Measurements from ENCODE around the gene LRRC28. TPM values are rescaled to one million over a fixed set of nuclear protein-coding genes. Genes with fewer than 3 reads are reported as not detected.

The LRRC28 gene
- total and polyA plus RNA-seq, 10 of the 15 experiments (the other 5 are each of a cell fraction or from before 2014, with no cell fraction given) = 21.3 to 54.9 (median 27.7) TPM

DNA sequence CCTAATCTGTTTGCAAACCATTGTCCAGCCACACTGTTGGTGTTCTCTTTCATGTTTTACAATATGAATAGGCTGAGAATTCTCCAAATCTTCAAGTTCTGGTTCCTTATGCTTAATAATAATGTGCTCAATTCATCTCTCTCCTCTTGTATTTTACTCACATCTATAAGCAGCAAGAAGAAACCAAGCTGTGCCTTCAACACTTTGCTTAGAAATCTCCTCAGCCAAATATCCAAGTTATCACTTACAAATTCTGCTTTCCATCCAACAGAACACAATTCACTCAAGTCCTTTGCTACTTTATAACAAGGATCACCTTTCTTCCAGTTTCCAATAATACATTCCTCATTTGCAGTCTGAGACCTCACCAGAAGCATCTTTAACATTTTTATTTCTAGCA lies 117.5 kb downstream of the LRRC28 start:
- ChIA-PET POLR2A (no interaction called here), SMC1A (ENCODE audit: uncharacterized antibody, unreplicated experiment) (interaction anchor here (1.8 to 2.0 kb wide), 2 partner anchors 81 to 96 kb away, joined by 4 to 9 read pairs; no protein-coding TSS in a partner anchor), RAD21 (ENCODE audit: unreplicated experiment) (interaction anchor here (4.9 kb wide), 1 partner anchor 335 kb away, joined by 33 read pairs; no protein-coding TSS in a partner anchor), CTCF (interaction anchor here (2.0 kb wide), 1 partner anchor 81 kb away, joined by 5 read pairs; no protein-coding TSS in a partner anchor)
- H3K9ac ChIP-seq (ENCODE audit: control insufficient read depth, insufficient read depth, low read length) = no peak overlapping the region
- no peaks in the 10 kb centered on the region; a peak in 1 of 4 replicates for H3K36me3 ChIP-seq (ENCODE audit: control insufficient read depth in 2 of 2, insufficient read depth in 2 of 2, low read length in 1 of 2)
- no peak for TF ChIP-seq JUND (IDR thresholded peaks at IDR 0.05; ENCODE audit: low read depth, low read length)
- TF ChIP-seq RAD21 (IDR thresholded peaks at IDR 0.05; ENCODE audit: insufficient read depth, low read depth, low read length) = no peak
- TF ChIP-seq, protein P1, sequence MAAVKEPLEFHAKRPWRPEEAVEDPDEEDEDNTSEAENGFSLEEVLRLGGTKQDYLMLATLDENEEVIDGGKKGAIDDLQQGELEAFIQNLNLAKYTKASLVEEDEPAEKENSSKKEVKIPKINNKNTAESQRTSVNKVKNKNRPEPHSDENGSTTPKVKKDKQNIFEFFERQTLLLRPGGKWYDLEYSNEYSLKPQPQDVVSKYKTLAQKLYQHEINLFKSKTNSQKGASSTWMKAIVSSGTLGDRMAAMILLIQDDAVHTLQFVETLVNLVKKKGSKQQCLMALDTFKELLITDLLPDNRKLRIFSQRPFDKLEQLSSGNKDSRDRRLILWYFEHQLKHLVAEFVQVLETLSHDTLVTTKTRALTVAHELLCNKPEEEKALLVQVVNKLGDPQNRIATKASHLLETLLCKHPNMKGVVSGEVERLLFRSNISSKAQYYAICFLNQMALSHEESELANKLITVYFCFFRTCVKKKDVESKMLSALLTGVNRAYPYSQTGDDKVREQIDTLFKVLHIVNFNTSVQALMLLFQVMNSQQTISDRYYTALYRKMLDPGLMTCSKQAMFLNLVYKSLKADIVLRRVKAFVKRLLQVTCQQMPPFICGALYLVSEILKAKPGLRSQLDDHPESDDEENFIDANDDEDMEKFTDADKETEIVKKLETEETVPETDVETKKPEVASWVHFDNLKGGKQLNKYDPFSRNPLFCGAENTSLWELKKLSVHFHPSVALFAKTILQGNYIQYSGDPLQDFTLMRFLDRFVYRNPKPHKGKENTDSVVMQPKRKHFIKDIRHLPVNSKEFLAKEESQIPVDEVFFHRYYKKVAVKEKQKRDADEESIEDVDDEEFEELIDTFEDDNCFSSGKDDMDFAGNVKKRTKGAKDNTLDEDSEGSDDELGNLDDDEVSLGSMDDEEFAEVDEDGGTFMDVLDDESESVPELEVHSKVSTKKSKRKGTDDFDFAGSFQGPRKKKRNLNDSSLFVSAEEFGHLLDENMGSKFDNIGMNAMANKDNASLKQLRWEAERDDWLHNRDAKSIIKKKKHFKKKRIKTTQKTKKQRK (IDR thresholded peaks at IDR 0.05; ENCODE audit: low read depth, low read length) = no peak
- H4K20me1 ChIP-seq (ENCODE audit: control insufficient read depth, insufficient read depth) = no peaks in the 10 kb centered on the region
- intact Hi-C loops (cut with micrococcal nuclease; ENCODE audit: unreplicated experiment) = no loop called here
- no peak for DNase-seq (ENCODE audit: low read depth, low spot score)
- no peaks in the 10 kb centered on the region for H3K27me3 ChIP-seq (replicated peaks in 1 of 2; ENCODE audit: control insufficient read depth in 2 of 2, insufficient read depth in 2 of 2, low read length in 1 of 2)
- BruUV-seq (replicated peaks) = no TSS peak
- H3K9me3 ChIP-seq (replicated peaks; ENCODE audit: control insufficient read depth, insufficient read depth, low read length) = peaks cover 26% of the 10 kb centered on the region
- FAIRE-seq = no peak
- ATAC-seq = no peak
- H3K4me3 ChIP-seq = no peak overlapping the region
- H2AFZ ChIP-seq (ENCODE audit: control insufficient read depth, low read depth, low read length) = no peak overlapping the region
- no peak overlapping the region for H3K27ac ChIP-seq (ENCODE audit: control insufficient read depth, insufficient read depth)
- no peaks in the 10 kb centered on the region for H3K79me2 ChIP-seq (ENCODE audit: control insufficient read depth, insufficient read depth, low read length)
- peaks cover 32% of the 10 kb centered on the region for H3K4me1 ChIP-seq (ENCODE audit: control insufficient read depth, insufficient read depth, low read length)
- no peak overlapping the region for H3K4me2 ChIP-seq (ENCODE audit: control insufficient read depth, insufficient read depth)
- in situ Hi-C loops (cut with MboI) = no loop called here

DNA sequence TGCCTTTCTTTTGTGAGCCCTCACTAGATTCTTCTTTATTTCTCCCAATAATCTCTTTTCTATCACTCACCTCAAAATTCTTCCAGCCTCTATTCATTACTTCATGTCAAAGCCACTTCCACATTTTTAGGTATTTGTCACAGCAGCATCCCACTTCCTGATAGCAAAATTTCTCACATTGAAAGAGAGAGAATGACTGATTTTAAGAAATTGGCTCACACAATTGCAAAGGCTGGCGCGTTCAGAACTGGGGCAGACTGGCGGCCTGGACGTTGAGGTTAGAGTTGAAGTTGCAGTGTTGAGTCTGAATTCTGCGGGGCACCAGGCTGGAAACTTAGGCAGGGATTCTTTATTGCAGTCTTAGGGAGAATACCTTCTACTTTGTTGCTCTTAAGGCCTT lies 117.9 kb downstream of the LRRC28 start:
- H4K20me1 ChIP-seq (ENCODE audit: control insufficient read depth, insufficient read depth) = no peaks in the 10 kb centered on the region
- CTCF ChIA-PET = interaction anchor here (1.1 to 3.8 kb wide), 3 partner anchors 82 to 335 kb away, joined by 4 to 28 read pairs (median 5); no protein-coding TSS in a partner anchor

More for the DNA sequence above, 117.9 kb downstream of the LRRC28 start:
- no peak for ATAC-seq
- intact Hi-C loops (cut with micrococcal nuclease; ENCODE audit: unreplicated experiment) (no loop called here), in situ Hi-C loops (cut with MboI) (no loop called here)
- no peak overlapping the region for H3K27ac ChIP-seq (ENCODE audit: control insufficient read depth, insufficient read depth)
- peaks cover 26% of the 10 kb centered on the region for H3K9me3 ChIP-seq (replicated peaks; ENCODE audit: control insufficient read depth, insufficient read depth, low read length)
- WGBS (ENCODE audit: insufficient coverage, insufficient replicate concordance, low lambda C conversion rate, missing lambda C conversion rate) = 52% methylated on average over 5 of the region's 5 CpGs
- no peaks in the 10 kb centered on the region; a peak in 1 of 4 replicates for H3K36me3 ChIP-seq (ENCODE audit: control insufficient read depth in 2 of 2, insufficient read depth in 2 of 2, low read length in 1 of 2)
- H3K4me2 ChIP-seq (ENCODE audit: control insufficient read depth, insufficient read depth) = no peak overlapping the region
- H3K27me3 ChIP-seq (replicated peaks in 1 of 2; ENCODE audit: control insufficient read depth in 2 of 2, insufficient read depth in 2 of 2, low read length in 1 of 2) = no peaks in the 10 kb centered on the region
- H2AFZ ChIP-seq (ENCODE audit: control insufficient read depth, low read depth, low read length) = no peak overlapping the region
- H3K79me2 ChIP-seq (ENCODE audit: control insufficient read depth, insufficient read depth, low read length) = no peaks in the 10 kb centered on the region
- DNase-seq (ENCODE audit: low read depth, low spot score) = no peak
- TF ChIP-seq SIX5 (IDR thresholded peaks at IDR 0.05; ENCODE audit: low read depth, low read length, severe bottlenecking) (no peak), SMC3 (IDR thresholded peaks at IDR 0.05; ENCODE audit: borderline replicate concordance, low read length) (no peak), JUNB (IDR thresholded peaks at IDR 0.05) (peak; percentile 10; the same call in 1 of the 2 replicates), HDAC2 (IDR thresholded peaks at IDR 0.05) (no peak), POLR2AphosphoS2 (IDR thresholded peaks at IDR 0.05; ENCODE audit: low read depth, low read length) (no peak)
- peaks cover 32% of the 10 kb centered on the region for H3K4me1 ChIP-seq (ENCODE audit: control insufficient read depth, insufficient read depth, low read length)
- ChIA-PET RAD21 (ENCODE audit: unreplicated experiment) (interaction anchor here (0.9 to 4.9 kb wide), 2 partner anchors 306 to 335 kb away, joined by 3 to 33 read pairs; no protein-coding TSS in a partner anchor), SMC1A (ENCODE audit: uncharacterized antibody, unreplicated experiment) (interaction anchor here (1.0 to 3.5 kb wide), 4 partner anchors 23 to 303 kb away, joined by 3 to 32 read pairs (median 4); no protein-coding TSS in a partner anchor), POLR2A (no interaction called here)
- BruUV-seq (replicated peaks) = no TSS peak
- no peak overlapping the region for H3K9ac ChIP-seq (ENCODE audit: control insufficient read depth, insufficient read depth, low read length)
- no peak for FAIRE-seq
- H3K4me3 ChIP-seq = no peak overlapping the region
